Liver (tissue), 9 donors: ENCODE results near the gene PITPNB. TPM values are rescaled to one million over a fixed set of nuclear protein-coding genes. Genes with fewer than 3 reads are reported as not detected.

Experiments used
- DNase-seq: peaks from one replicate; pipeline ENCODE4 v3.0.0-alpha.2; 2017; ENCODE audit warnings: low spot score
- H3K27ac ChIP-seq, 2 donors: one replicate each; pipeline ENCODE4 v1.7.0; 2013; ENCODE audit warnings: inconsistent platforms in 2 of 2, low read length in 2 of 2, control low read depth in 1 of 2, low read depth in 1 of 2, mild to moderate bottlenecking in 1 of 2
- H3K27me3 ChIP-seq, 4 donors: one replicate each; pipeline versions ENCODE4 v1.6.1 to v1.7.0; 2013; ENCODE audit warnings: low read length in 3 of 4, inconsistent platforms in 1 of 4, mild to moderate bottlenecking in 1 of 4, moderate library complexity in 1 of 4; ENCODE audit not compliant: control insufficient read depth in 4 of 4, insufficient read depth in 4 of 4
- H3K36me3 ChIP-seq, 4 donors: one replicate each; pipeline versions ENCODE4 v1.6.1 to v1.7.0; 2013; ENCODE audit warnings: low read length in 3 of 4, mild to moderate bottlenecking in 3 of 4, low read depth in 1 of 4, moderate library complexity in 1 of 4; ENCODE audit not compliant: control insufficient read depth in 4 of 4, insufficient read depth in 3 of 4
- H3K4me1 ChIP-seq, 4 donors: one replicate each; pipeline versions ENCODE4 v1.6.1 to v1.7.0; 2013; ENCODE audit warnings: low read length in 3 of 4, mild to moderate bottlenecking in 3 of 4, moderate library complexity in 1 of 4; ENCODE audit not compliant: control insufficient read depth in 4 of 4, insufficient read depth in 4 of 4
- H3K4me3 ChIP-seq, 3 donors: one replicate each; pipeline versions ENCODE4 v1.6.1 to v1.7.0; 2013; ENCODE audit warnings: low read length in 3 of 3, control low read depth in 1 of 3, low read depth in 1 of 3, mild to moderate bottlenecking in 1 of 3
- H3K9ac ChIP-seq, 2 donors: one replicate each; pipeline ENCODE4 v1.7.0; 2013; ENCODE audit warnings: low read length in 2 of 2, mild to moderate bottlenecking in 2 of 2, moderate library complexity in 2 of 2, control low read depth in 1 of 2, low read depth in 1 of 2
- H3K9me3 ChIP-seq, 4 donors: one replicate each; pipeline versions ENCODE4 v1.6.1 to v1.7.0; 2013; ENCODE audit warnings: low read length in 3 of 4; ENCODE audit not compliant: control insufficient read depth in 4 of 4
- ATF3 ChIP-seq: IDR thresholded peaks from 2 replicates; pipeline ENCODE4 v1.6.1; 2016; ENCODE audit warnings: antibody characterized with exemption
- CTCF ChIP-seq: fragments of 150-350 bp; IDR thresholded peaks from 2 replicates; pipeline ENCODE4 v1.5.1; 2017; ENCODE audit warnings: improper control_type of control experiment, low read depth, low read length; ENCODE audit not compliant: missing input control
- EGR1 ChIP-seq, 2 donors: IDR thresholded peaks; 2 replicates each; pipeline ENCODE4 v1.6.1; 2016 to 2018; ENCODE audit warnings: antibody characterized with exemption in 2 of 2, low read depth in 2 of 2
- FOXA1 ChIP-seq: IDR thresholded peaks from 2 replicates; pipeline ENCODE4 v1.6.1; 2016; ENCODE audit warnings: antibody characterized with exemption
- FOXA2 ChIP-seq: IDR thresholded peaks from 2 replicates; pipeline ENCODE4 v1.6.1; 2016; ENCODE audit warnings: antibody characterized with exemption
- HNF4A ChIP-seq, 2 donors: conservative IDR thresholded peaks; 2 replicates each; pipeline ENCODE4 v1.6.1; 2016; ENCODE audit warnings: antibody characterized with exemption in 2 of 2, mild to moderate bottlenecking in 2 of 2
- HNF4G ChIP-seq: IDR thresholded peaks from 2 replicates; pipeline ENCODE4 v1.6.1; 2016; ENCODE audit warnings: antibody characterized with exemption
- JUND ChIP-seq, 2 donors: IDR thresholded peaks; 2 replicates each; pipeline ENCODE4 v1.6.1; 2016; ENCODE audit warnings: antibody characterized with exemption in 2 of 2
- MAX ChIP-seq: IDR thresholded peaks from 2 replicates; pipeline ENCODE4 v1.6.1; 2016; ENCODE audit warnings: antibody characterized with exemption
- NR2F2 ChIP-seq: IDR thresholded peaks from 2 replicates; pipeline ENCODE4 v1.6.1; 2016; ENCODE audit warnings: antibody characterized with exemption
- REST ChIP-seq: IDR thresholded peaks from 2 replicates; pipeline ENCODE4 v1.6.1; 2016; ENCODE audit warnings: antibody characterized with exemption, mild to moderate bottlenecking
- RXRA ChIP-seq, 2 donors: IDR thresholded peaks; 2 replicates each; pipeline ENCODE4 v1.6.1; 2017 to 2018; ENCODE audit warnings: antibody characterized with exemption in 2 of 2, mild to moderate bottlenecking in 1 of 2
- SP1 ChIP-seq: IDR thresholded peaks from 2 replicates; pipeline ENCODE4 v1.6.1; 2018; ENCODE audit warnings: antibody characterized with exemption, mild to moderate bottlenecking
- TAF1 ChIP-seq: conservative IDR thresholded peaks from 2 replicates; pipeline ENCODE4 v1.6.1; 2016; ENCODE audit warnings: antibody characterized with exemption, mild to moderate bottlenecking
- YY1 ChIP-seq: IDR thresholded peaks from 2 replicates; pipeline ENCODE4 v1.6.1; 2016; ENCODE audit warnings: antibody characterized with exemption, mild to moderate bottlenecking
- ZBTB33 ChIP-seq: IDR thresholded peaks from 2 replicates; pipeline ENCODE4 v1.6.1; 2016; ENCODE audit warnings: antibody characterized with exemption
- WGBS: extraction: QIAGEN DNeasy Blood & Tissue Kit; methylation state at CpG from one replicate; pipeline ENCODE4 v1.1.7; 2013; 5-methylcytosine and 5-hydroxymethylcytosine counted together
- polyA plus RNA-seq, 2 donors: library from polyadenylated mRNA; stranded (reverse) in 1 of 2; unstranded in 1 of 2; fragments of 200-250 nt in 1 of 2; fragments of >200 nt in 1 of 2; fragmentation: Nextera tagmentation in 1 of 2; extraction: Ambion mirVana in 1 of 2; gene quantifications; one replicate each; pipeline versions ENCODE4 v1.2.1 to v1.2.3, GENCODE V29; 2013 to 2015
- total RNA-seq, 2 donors: library from RNA; depleted of rRNA; stranded (reverse); fragments of >200 nt; gene quantifications; one replicate each; pipeline ENCODE4 v1.2.3, GENCODE V29; 2014
- donor health status: healthy.
- donor health status: healthy.
- donor health status: healthy.
- donor health status: healthy.
- donor health status: healthy.

Gene PITPNB
- total and polyA plus RNA-seq, 4 donors: 18.4 to 57.4 (median 34.4) TPM

GRCh38 chr22:27896245-27896644 is 22.8 kb downstream of the PITPNB start:
- Histone ChIP-seq H3K4me3 (no peak overlapping the region), H3K27me3 (no peaks in the 10 kb centered on the region), H3K9ac (no peak overlapping the region), H3K9me3 (no peaks in the 10 kb centered on the region), H3K27ac (peak overlapping the region; percentile 15 to 27), H3K36me3 (peaks cover 0 to 27% (median 13%) of the 10 kb centered on the region in 4 donors), H3K4me1 (peaks cover 1 to 34% (median 21%) of the 10 kb centered on the region in 4 donors)
- no peak for TF ChIP-seq RXRA (IDR thresholded peaks at IDR 0.05)
- no peak for TF ChIP-seq ZBTB33
- TF ChIP-seq CTCF: no peak
- TF ChIP-seq REST: no peak
- TF ChIP-seq YY1: no peak
- TF ChIP-seq EGR1 (IDR thresholded peaks at IDR 0.05; ENCODE audit: low read depth in 2 of 2): no peak
- no peak for TF ChIP-seq MAX
- TF ChIP-seq ATF3: no peak
- no peak for TF ChIP-seq SP1
- TF ChIP-seq NR2F2: no peak
- TF ChIP-seq HNF4A (conservative IDR thresholded peaks at IDR 0.05): no peak
- no peak for TF ChIP-seq JUND (IDR thresholded peaks at IDR 0.05)
- TF ChIP-seq FOXA1: no peak
- TF ChIP-seq FOXA2: no peak
- DNase-seq: no peak
- 45% methylated on average over 6 of the region's 6 CpGs for WGBS

- Histone ChIP-seq H3K4me1 (peaks cover 1 to 34% (median 21%) of the 10 kb centered on the region in 4 donors), H3K36me3 (peaks cover 0 to 28% (median 12%) of the 10 kb centered on the region in 4 donors), H3K4me3 (no peak overlapping the region), H3K27me3 (no peaks in the 10 kb centered on the region), H3K27ac (peak overlapping the region; percentile 27 to 45), H3K9me3 (no peaks in the 10 kb centered on the region), H3K9ac (no peak overlapping the region)
- WGBS: 26% methylated on average over 4 of the region's 4 CpGs
- DNase-seq: no peak
- TF ChIP-seq HNF4G: no peak
- no peak for TF ChIP-seq YY1
- TF ChIP-seq REST: peak; percentile 18
- peak; percentile 42 for TF ChIP-seq SP1
- no peak for TF ChIP-seq TAF1
- no peak for TF ChIP-seq FOXA2
- TF ChIP-seq RXRA (IDR thresholded peaks at IDR 0.05): peak in 1 of 2 donors; percentile 18
- no peak for TF ChIP-seq FOXA1
- no peak for TF ChIP-seq CTCF
- TF ChIP-seq NR2F2: no peak
Measured at GRCh38 chr22:27895600-27895999, 23.5 kb downstream of the PITPNB start.
